HL-60 (cell line): ENCODE measurements around the gene ACVR1.

Experiments used
- DNase-seq, 2 experiments: peaks; one replicate each; pipeline ENCODE4 v3.0.0-alpha.2; 2010 to 2020; ENCODE audit warnings: low read depth in 1 of 2, low spot score in 1 of 2
- H3K27ac ChIP-seq: fragments of 250-450 bp; sonication (Bioruptor Pico); replicated peaks from 2 replicates; pipeline ENCODE4 v1.5.1; 2020; ENCODE audit warnings: mild to moderate bottlenecking, moderate library complexity
- H3K27me3 ChIP-seq: fragments of 250-450 bp; sonication (Bioruptor Pico); 2 replicates; pipeline ENCODE4 v1.5.1; 2021; ENCODE audit warnings: mild to moderate bottlenecking, moderate library complexity; ENCODE audit not compliant: insufficient read depth, poor library complexity, severe bottlenecking
- H3K4me3 ChIP-seq: replicated peaks from 2 replicates; pipeline ENCODE4 v1.5.1; 2011; ENCODE audit warnings: mild to moderate bottlenecking, control low read depth, low read length; ENCODE audit not compliant: insufficient read depth
- GABPA ChIP-seq: IDR thresholded peaks from 2 replicates; pipeline ENCODE4 v1.6.1; 2012; ENCODE audit warnings: low read depth
- POLR2AphosphoS5 ChIP-seq: IDR thresholded peaks from 2 replicates; pipeline ENCODE4 v1.6.1; 2012; ENCODE audit warnings: low read depth
- REST ChIP-seq: IDR thresholded peaks from 2 replicates; pipeline ENCODE4 v1.6.1; 2012; ENCODE audit warnings: low read depth; ENCODE audit not compliant: insufficient replicate concordance
- SPI1 ChIP-seq: IDR thresholded peaks from 2 replicates; pipeline ENCODE4 v1.6.1; 2012; ENCODE audit warnings: low read depth, mild to moderate bottlenecking, borderline replicate concordance
- TF ChIP-seq, protein P1 (sequence below): IDR thresholded peaks from one replicate; pipeline ENCODE4 v1.5.1; 2011; ENCODE audit warnings: low read length, control low read depth, inconsistent platforms; ENCODE audit not compliant: insufficient read depth

Gene ACVR1

GRCh38 chr2:157691131-157691530 is 185.0 kb downstream of the ACVR1 start:
- Histone ChIP-seq H3K27me3 (no peaks in the 10 kb centered on the region), H3K4me3 (no peak overlapping the region), H3K27ac (no peak overlapping the region)
- no peak for DNase-seq
- TF ChIP-seq GABPA (no peak), POLR2AphosphoS5 (no peak), REST (no peak), SPI1 (no peak)
- TF ChIP-seq, protein P1, sequence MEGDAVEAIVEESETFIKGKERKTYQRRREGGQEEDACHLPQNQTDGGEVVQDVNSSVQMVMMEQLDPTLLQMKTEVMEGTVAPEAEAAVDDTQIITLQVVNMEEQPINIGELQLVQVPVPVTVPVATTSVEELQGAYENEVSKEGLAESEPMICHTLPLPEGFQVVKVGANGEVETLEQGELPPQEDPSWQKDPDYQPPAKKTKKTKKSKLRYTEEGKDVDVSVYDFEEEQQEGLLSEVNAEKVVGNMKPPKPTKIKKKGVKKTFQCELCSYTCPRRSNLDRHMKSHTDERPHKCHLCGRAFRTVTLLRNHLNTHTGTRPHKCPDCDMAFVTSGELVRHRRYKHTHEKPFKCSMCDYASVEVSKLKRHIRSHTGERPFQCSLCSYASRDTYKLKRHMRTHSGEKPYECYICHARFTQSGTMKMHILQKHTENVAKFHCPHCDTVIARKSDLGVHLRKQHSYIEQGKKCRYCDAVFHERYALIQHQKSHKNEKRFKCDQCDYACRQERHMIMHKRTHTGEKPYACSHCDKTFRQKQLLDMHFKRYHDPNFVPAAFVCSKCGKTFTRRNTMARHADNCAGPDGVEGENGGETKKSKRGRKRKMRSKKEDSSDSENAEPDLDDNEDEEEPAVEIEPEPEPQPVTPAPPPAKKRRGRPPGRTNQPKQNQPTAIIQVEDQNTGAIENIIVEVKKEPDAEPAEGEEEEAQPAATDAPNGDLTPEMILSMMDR, result no peak
